ENCODE measurements around the gene KCNAB2.

Gene KCNAB2

GRCh38 chr1:6010554-6010953, 35.1 kb upstream of the KCNAB2 start:
- TF ChIP-seq, protein P1, sequence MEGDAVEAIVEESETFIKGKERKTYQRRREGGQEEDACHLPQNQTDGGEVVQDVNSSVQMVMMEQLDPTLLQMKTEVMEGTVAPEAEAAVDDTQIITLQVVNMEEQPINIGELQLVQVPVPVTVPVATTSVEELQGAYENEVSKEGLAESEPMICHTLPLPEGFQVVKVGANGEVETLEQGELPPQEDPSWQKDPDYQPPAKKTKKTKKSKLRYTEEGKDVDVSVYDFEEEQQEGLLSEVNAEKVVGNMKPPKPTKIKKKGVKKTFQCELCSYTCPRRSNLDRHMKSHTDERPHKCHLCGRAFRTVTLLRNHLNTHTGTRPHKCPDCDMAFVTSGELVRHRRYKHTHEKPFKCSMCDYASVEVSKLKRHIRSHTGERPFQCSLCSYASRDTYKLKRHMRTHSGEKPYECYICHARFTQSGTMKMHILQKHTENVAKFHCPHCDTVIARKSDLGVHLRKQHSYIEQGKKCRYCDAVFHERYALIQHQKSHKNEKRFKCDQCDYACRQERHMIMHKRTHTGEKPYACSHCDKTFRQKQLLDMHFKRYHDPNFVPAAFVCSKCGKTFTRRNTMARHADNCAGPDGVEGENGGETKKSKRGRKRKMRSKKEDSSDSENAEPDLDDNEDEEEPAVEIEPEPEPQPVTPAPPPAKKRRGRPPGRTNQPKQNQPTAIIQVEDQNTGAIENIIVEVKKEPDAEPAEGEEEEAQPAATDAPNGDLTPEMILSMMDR (IDR thresholded peaks at IDR 0.05; ENCODE audit: insufficient read depth, low read length, missing control alignments) = no peak
- no peak for DNase-seq (ENCODE audit: low read depth, low spot score)
- POLR2A ChIA-PET = no interaction called here
- no peak overlapping the region for H3K4me3 ChIP-seq (ENCODE audit: low read depth, low read length)
- CTCF ChIA-PET = no interaction called here

DNA sequence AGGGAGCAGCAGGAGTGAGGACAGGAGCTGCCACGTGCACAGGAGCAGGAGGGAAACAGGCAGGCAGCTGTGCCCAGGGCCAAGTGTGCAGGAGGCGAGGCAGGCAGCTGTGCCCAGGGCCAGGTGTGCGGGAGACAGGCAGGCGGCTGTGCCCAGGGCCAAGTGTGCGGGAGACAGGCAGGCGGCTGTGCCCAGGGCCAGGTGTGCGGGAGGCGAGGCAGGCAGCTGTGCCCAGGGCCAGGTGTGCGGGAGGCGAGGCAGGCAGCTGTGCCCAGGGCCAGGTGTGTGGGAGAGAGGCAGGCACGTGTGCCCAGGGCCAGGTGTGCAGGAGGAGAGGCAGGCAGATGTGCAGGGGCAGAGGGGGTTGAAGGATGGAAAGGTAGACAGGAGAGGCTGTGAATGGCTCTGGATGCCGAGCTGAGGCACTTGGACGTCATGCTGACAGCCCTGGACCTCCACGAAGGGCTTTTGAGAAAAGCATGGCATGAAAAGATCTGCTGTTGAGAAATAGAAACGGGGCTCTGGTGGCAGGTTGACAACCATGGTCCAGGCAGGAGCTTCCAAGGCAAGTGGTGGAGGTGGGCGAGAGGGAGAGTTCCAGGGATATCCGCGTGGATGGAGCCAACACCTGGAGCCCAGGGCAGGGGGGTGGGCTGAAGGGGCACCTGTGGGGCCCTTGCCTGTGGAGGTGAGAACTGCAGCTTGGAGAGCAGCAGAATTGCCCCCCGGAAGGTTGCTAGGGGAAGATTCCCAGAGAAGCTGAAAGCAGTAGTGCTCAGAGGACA, 34.3 kb upstream of the KCNAB2 start:
- CTCF ChIA-PET = no interaction called here
- POLR2A ChIA-PET = no interaction called here
- H3K4me3 ChIP-seq (ENCODE audit: low read depth, low read length) = no peak overlapping the region
- TF ChIP-seq, protein P1 (IDR thresholded peaks at IDR 0.05; ENCODE audit: insufficient read depth, low read length, missing control alignments) = no peak
- DNase-seq (ENCODE audit: low read depth, low spot score) = no peak

- H3K4me3 ChIP-seq (ENCODE audit: low read depth, low read length) = no peak overlapping the region
- DNase-seq (ENCODE audit: low read depth, low spot score) = no peak
- TF ChIP-seq, protein P1 (IDR thresholded peaks at IDR 0.05; ENCODE audit: insufficient read depth, low read length, missing control alignments) = no peak
- CTCF ChIA-PET = no interaction called here
- POLR2A ChIA-PET = no interaction called here
Observed at GRCh38 chr1:6011946-6012258, 33.8 kb upstream of the KCNAB2 start.

GRCh38 chr1:6012529-6013318, 33.0 kb upstream of the KCNAB2 start:
- TF ChIP-seq, protein P1 (IDR thresholded peaks at IDR 0.05; ENCODE audit: insufficient read depth, low read length, missing control alignments) = no peak
- H3K4me3 ChIP-seq (ENCODE audit: low read depth, low read length) = no peak overlapping the region
- ChIA-PET CTCF (no interaction called here), POLR2A (no interaction called here)
- DNase-seq (ENCODE audit: low read depth, low spot score) = no peak

DNA sequence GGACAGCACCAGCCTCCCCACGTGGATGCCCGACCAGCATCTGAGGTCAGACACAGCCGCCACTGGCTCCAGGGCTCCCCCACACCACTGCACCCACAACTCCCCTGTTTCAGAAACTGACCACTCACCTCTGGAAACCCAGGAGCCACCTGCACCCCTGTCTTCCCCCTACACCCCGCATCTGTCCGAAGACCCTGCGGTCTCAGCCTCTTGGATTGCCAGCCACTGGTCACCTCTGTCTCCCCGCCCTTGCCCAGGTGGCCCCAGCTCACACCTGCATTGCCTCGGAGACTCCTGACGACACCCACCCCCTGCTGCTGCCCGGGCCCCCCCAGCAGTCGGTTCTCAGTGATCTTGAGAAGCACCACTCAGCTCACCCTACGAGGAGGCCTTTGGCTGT, 32.2 kb upstream of the KCNAB2 start:
- ChIA-PET CTCF (no interaction called here), POLR2A (no interaction called here)
- TF ChIP-seq, protein P1 (IDR thresholded peaks at IDR 0.05; ENCODE audit: insufficient read depth, low read length, missing control alignments) = no peak
- H3K4me3 ChIP-seq (ENCODE audit: low read depth, low read length) = no peak overlapping the region
- DNase-seq (ENCODE audit: low read depth, low spot score) = no peak

GRCh38 chr1:6014130-6014999, 31.3 kb upstream of the KCNAB2 start:
- H3K4me3 ChIP-seq (ENCODE audit: low read depth, low read length) = no peak overlapping the region
- POLR2A ChIA-PET = no interaction called here
- TF ChIP-seq, protein P1 (IDR thresholded peaks at IDR 0.05; ENCODE audit: insufficient read depth, low read length, missing control alignments) = no peak
- CTCF ChIA-PET = no interaction called here
- DNase-seq (ENCODE audit: low read depth, low spot score) = no peak

Measured in AG04449 (cell line).